Measurements from ENCODE around the gene FXYD6.

- TF ChIP-seq GATA2 (IDR thresholded peaks at IDR 0.05; ENCODE audit: low read depth, low read length) (no peak), GATA3 (IDR thresholded peaks at IDR 0.05; ENCODE audit: low read depth, low read length) (no peak)
These were observed 6.1 kb downstream of the FXYD6 start for GRCh38 chr11:117870103-117870952.
